Neural cell (in vitro differentiated cells): ENCODE data around the gene PHF21A. TPM values are rescaled to one million over a fixed set of nuclear protein-coding genes. Genes with fewer than 3 reads are reported as not detected.

ENCODE experiments used
- H2AFZ ChIP-seq: fragments of 200-600, 300-800 bp; sonication (generic), shearing (Covaris generic); 2 replicates; pipeline ENCODE4 v1.6.0; 2014; ENCODE audit warnings: low read depth, mild to moderate bottlenecking, antibody characterized with exemption, low read length, moderate library complexity
- H3F3A ChIP-seq: fragments of 200-600 bp; shearing (Covaris generic); 2 replicates; pipeline ENCODE4 v1.6.1; 2016; ENCODE audit warnings: mild to moderate bottlenecking, moderate library complexity, mixed read lengths, antibody characterized with exemption, low read length; ENCODE audit not compliant: insufficient read depth, poor library complexity, severe bottlenecking
- H3K27ac ChIP-seq: fragments of 200-600, 300-800 bp; sonication (generic), shearing (Covaris generic); 2 replicates; pipeline ENCODE4 v1.5.1; 2014; ENCODE audit warnings: mild to moderate bottlenecking, low read length, moderate library complexity
- H3K27me3 ChIP-seq: fragments of 300-800, 200-600 bp; sonication (generic), shearing (Covaris generic); 2 replicates; pipeline ENCODE4 v1.6.0; 2014; ENCODE audit warnings: mild to moderate bottlenecking, low read depth, low read length, moderate library complexity; ENCODE audit not compliant: insufficient read depth
- H3K36me3 ChIP-seq: fragments of 300-800, 200-600 bp; sonication (generic), shearing (Covaris generic); 2 replicates; pipeline ENCODE4 v1.5.1; 2014; ENCODE audit warnings: mild to moderate bottlenecking, antibody characterized with exemption, low read length, moderate library complexity; ENCODE audit not compliant: insufficient read depth
- H3K4me2 ChIP-seq: fragments of 300-800, 200-600 bp; sonication (generic), shearing (Covaris generic); 2 replicates; pipeline ENCODE4 v1.6.0; 2014; ENCODE audit warnings: mild to moderate bottlenecking, low read length
- H3K4me3 ChIP-seq: fragments of 300-800, 200-600 bp; sonication (generic), shearing (Covaris generic); 2 replicates; pipeline ENCODE4 v1.5.1; 2014; ENCODE audit warnings: mild to moderate bottlenecking, low read length, moderate library complexity
- H3K79me2 ChIP-seq: fragments of 200-600 bp; shearing (Covaris generic); replicated peaks from 2 replicates; pipeline ENCODE4 v1.6.0; 2014; ENCODE audit warnings: mild to moderate bottlenecking, low read length, moderate library complexity; ENCODE audit not compliant: insufficient read depth
- H3K9ac ChIP-seq: fragments of 300-800, 200-600 bp; sonication (generic), shearing (Covaris generic); 2 replicates; pipeline ENCODE4 v1.6.1; 2016; ENCODE audit warnings: mild to moderate bottlenecking, low read length, mixed read lengths
- H3K9me2 ChIP-seq: fragments of 200-600 bp; shearing (Covaris generic); 2 replicates; pipeline ENCODE4 v1.6.1; 2016; ENCODE audit warnings: mild to moderate bottlenecking, low read length, mixed read lengths; ENCODE audit not compliant: insufficient read depth
- H3K9me3 ChIP-seq: fragments of 200-600, 300-800 bp; sonication (generic), shearing (Covaris generic); 2 replicates; pipeline ENCODE4 v1.6.1; 2016; ENCODE audit warnings: mild to moderate bottlenecking, mixed run types, low read length, moderate library complexity, mixed read lengths
- H4K20me1 ChIP-seq: fragments of 200-600 bp; shearing (Covaris generic); 2 replicates; pipeline ENCODE4 v1.6.1; 2016; ENCODE audit warnings: mild to moderate bottlenecking, mixed run types; ENCODE audit not compliant: insufficient read depth
- EP300 ChIP-seq: fragments of 450-650 bp; conservative IDR thresholded peaks from 2 replicates; pipeline ENCODE4 v1.6.1; 2014; ENCODE audit warnings: antibody characterized with exemption, mild to moderate bottlenecking, moderate library complexity; ENCODE audit not compliant: poor library complexity, severe bottlenecking
- EZH2 ChIP-seq: fragments of 200-600, 300-800 bp; shearing (Covaris generic), sonication (generic); IDR thresholded peaks from 2 replicates; pipeline ENCODE4 v1.6.1; 2014; ENCODE audit warnings: antibody characterized with exemption, low read length, borderline replicate concordance, mild to moderate bottlenecking; ENCODE audit not compliant: insufficient read depth, poor library complexity, severe bottlenecking
- MXI1 ChIP-seq: fragments of 450-650 bp; conservative IDR thresholded peaks from 2 replicates; pipeline ENCODE4 v1.6.1; 2014; ENCODE audit warnings: antibody characterized with exemption, mild to moderate bottlenecking; ENCODE audit not compliant: poor library complexity, severe bottlenecking
- POLR2AphosphoS5 ChIP-seq: IDR thresholded peaks from 2 replicates; pipeline ENCODE4 v1.6.1; 2012
- RAD21 ChIP-seq: fragments of 450-650 bp; conservative IDR thresholded peaks from 2 replicates; pipeline ENCODE4 v1.6.1; 2014; ENCODE audit warnings: antibody characterized with exemption, mild to moderate bottlenecking, moderate library complexity
- SMC3 ChIP-seq: fragments of 450-650 bp; conservative IDR thresholded peaks from 2 replicates; pipeline ENCODE4 v1.6.1; 2014; ENCODE audit warnings: antibody characterized with exemption, mild to moderate bottlenecking, moderate library complexity; ENCODE audit not compliant: poor library complexity
- TAF1 ChIP-seq: IDR thresholded peaks from 2 replicates; pipeline ENCODE4 v1.6.1; 2012; ENCODE audit warnings: low read depth
- polyA plus RNA-seq: library from polyadenylated mRNA; depleted of rRNA; stranded (reverse); fragments of >200 nt; gene quantifications from 2 replicates; pipeline ENCODE4 v1.2.3, GENCODE V29; 2014
- TF ChIP-seq, protein P1 (sequence below): fragments of 450-650 bp; IDR thresholded peaks from 2 replicates; pipeline ENCODE4 v1.5.1; 2014; ENCODE audit warnings: antibody characterized with exemption, mild to moderate bottlenecking, moderate library complexity; ENCODE audit not compliant: poor library complexity, severe bottlenecking
- TF ChIP-seq, protein P2 (sequence below): IDR thresholded peaks from 2 replicates; pipeline ENCODE4 v1.6.1; 2012; ENCODE audit warnings: borderline replicate concordance

Gene PHF21A
- polyA plus RNA-seq, 1 donor from 2014 or later = 31.7 TPM

DNA sequence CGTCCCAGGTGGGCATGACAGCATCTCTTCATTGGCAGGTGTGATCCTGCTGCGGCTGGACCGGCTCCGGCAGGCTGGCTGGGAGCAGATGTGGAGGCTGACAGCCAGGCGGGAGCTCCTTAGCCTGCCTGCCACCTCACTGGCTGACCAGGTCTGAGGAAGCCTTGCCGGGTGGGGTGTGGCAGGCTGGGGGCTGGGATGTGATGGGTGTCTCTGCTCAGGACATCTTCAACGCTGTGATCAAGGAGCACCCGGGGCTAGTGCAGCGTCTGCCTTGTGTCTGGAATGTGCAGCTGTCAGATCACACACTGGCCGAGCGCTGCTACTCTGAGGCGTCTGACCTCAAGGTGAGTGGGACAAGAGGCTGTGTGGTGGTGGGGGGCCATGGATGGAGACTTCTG, 195.3 kb downstream of the PHF21A start:
- H3K27ac ChIP-seq = no peak overlapping the region

DNA sequence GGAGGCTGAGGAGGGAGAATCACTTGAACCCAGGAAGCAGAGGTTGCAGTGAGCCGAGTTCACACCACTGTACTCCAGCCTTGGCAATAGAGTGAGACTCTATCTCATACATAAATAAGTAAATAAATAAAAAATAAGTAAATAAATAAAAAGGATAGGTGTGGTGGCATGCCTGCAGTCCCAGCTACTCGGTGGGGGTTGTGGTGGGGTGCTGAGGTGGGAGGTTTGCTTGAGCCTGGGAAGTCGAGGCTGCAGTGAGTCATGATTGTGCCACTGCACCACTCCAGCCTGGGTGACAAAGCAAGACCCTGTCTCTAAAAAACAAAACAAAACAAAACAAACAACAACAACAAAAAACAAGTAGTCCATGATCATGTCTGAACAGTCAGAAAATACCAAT, 195.7 kb downstream of the PHF21A start:
- TF ChIP-seq EP300 = no peak
- TF ChIP-seq TAF1 = no peak
- no peak for TF ChIP-seq POLR2AphosphoS5
- TF ChIP-seq, protein P1, sequence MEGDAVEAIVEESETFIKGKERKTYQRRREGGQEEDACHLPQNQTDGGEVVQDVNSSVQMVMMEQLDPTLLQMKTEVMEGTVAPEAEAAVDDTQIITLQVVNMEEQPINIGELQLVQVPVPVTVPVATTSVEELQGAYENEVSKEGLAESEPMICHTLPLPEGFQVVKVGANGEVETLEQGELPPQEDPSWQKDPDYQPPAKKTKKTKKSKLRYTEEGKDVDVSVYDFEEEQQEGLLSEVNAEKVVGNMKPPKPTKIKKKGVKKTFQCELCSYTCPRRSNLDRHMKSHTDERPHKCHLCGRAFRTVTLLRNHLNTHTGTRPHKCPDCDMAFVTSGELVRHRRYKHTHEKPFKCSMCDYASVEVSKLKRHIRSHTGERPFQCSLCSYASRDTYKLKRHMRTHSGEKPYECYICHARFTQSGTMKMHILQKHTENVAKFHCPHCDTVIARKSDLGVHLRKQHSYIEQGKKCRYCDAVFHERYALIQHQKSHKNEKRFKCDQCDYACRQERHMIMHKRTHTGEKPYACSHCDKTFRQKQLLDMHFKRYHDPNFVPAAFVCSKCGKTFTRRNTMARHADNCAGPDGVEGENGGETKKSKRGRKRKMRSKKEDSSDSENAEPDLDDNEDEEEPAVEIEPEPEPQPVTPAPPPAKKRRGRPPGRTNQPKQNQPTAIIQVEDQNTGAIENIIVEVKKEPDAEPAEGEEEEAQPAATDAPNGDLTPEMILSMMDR = no peak
- TF ChIP-seq SMC3 = no peak
- TF ChIP-seq, protein P2, sequence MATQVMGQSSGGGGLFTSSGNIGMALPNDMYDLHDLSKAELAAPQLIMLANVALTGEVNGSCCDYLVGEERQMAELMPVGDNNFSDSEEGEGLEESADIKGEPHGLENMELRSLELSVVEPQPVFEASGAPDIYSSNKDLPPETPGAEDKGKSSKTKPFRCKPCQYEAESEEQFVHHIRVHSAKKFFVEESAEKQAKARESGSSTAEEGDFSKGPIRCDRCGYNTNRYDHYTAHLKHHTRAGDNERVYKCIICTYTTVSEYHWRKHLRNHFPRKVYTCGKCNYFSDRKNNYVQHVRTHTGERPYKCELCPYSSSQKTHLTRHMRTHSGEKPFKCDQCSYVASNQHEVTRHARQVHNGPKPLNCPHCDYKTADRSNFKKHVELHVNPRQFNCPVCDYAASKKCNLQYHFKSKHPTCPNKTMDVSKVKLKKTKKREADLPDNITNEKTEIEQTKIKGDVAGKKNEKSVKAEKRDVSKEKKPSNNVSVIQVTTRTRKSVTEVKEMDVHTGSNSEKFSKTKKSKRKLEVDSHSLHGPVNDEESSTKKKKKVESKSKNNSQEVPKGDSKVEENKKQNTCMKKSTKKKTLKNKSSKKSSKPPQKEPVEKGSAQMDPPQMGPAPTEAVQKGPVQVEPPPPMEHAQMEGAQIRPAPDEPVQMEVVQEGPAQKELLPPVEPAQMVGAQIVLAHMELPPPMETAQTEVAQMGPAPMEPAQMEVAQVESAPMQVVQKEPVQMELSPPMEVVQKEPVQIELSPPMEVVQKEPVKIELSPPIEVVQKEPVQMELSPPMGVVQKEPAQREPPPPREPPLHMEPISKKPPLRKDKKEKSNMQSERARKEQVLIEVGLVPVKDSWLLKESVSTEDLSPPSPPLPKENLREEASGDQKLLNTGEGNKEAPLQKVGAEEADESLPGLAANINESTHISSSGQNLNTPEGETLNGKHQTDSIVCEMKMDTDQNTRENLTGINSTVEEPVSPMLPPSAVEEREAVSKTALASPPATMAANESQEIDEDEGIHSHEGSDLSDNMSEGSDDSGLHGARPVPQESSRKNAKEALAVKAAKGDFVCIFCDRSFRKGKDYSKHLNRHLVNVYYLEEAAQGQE = no peak
- TF ChIP-seq MXI1 = no peak
- no peak for TF ChIP-seq RAD21
- no peak for TF ChIP-seq EZH2
- H3K9ac ChIP-seq = no peak overlapping the region
- H3K9me2 ChIP-seq = no peaks in the 10 kb centered on the region

More for the DNA sequence above, 195.3 kb downstream of the PHF21A start:
- Histone ChIP-seq H3K9me2 (no peaks in the 10 kb centered on the region), H3K27me3 (peaks cover 30% of the 10 kb centered on the region), H3F3A (no peaks in the 10 kb centered on the region), H3K4me3 (no peak overlapping the region), H3K9ac (no peak overlapping the region), H3K4me2 (no peak overlapping the region), H2AFZ (no peak overlapping the region), H4K20me1 (no peaks in the 10 kb centered on the region), H3K36me3 (no peaks in the 10 kb centered on the region), H3K9me3 (no peaks in the 10 kb centered on the region), H3K79me2 (no peaks in the 10 kb centered on the region)
- TF ChIP-seq EP300 (no peak), EZH2 (no peak), MXI1 (no peak), SMC3 (no peak), TAF1 (no peak), RAD21 (no peak), POLR2AphosphoS5 (no peak)
- TF ChIP-seq, protein P1 = no peak
- TF ChIP-seq, protein P2 = no peak

More for the DNA sequence above, 195.7 kb downstream of the PHF21A start:
- H4K20me1 ChIP-seq = no peaks in the 10 kb centered on the region
- H3K4me2 ChIP-seq = no peak overlapping the region
- no peak overlapping the region for H2AFZ ChIP-seq
- H3F3A ChIP-seq = no peaks in the 10 kb centered on the region
- peaks cover 33% of the 10 kb centered on the region for H3K27me3 ChIP-seq
- no peaks in the 10 kb centered on the region for H3K9me3 ChIP-seq
- H3K27ac ChIP-seq = no peak overlapping the region
- H3K4me3 ChIP-seq = no peak overlapping the region
- no peaks in the 10 kb centered on the region for H3K79me2 ChIP-seq
- no peaks in the 10 kb centered on the region for H3K36me3 ChIP-seq
